A549 (cell line): ENCODE measurements around the gene PIEZO2.

ENCODE experiments used
- BCL3 ChIP-seq: fragments of >200 bp; sonication (Bioruptor Twin); formaldehyde crosslinking; IDR thresholded peaks from 3 replicates; pipeline ENCODE4 v1.6.1; 2016
- CTCF ChIP-seq: fragments of >200 bp; sonication (Bioruptor Twin); formaldehyde crosslinking; IDR thresholded peaks from 3 replicates; pipeline ENCODE4 v1.5.1; 2016
- HMGXB4 ChIP-seq: fragments of 250-450 bp; sonication (Bioruptor Pico); IDR thresholded peaks from 2 replicates; pipeline ENCODE4 v1.5.0; 2021; ENCODE audit warnings: mild to moderate bottlenecking, moderate library complexity, borderline replicate concordance
- JUN ChIP-seq, 2 experiments: fragments of >200 bp; sonication (Bioruptor Twin); formaldehyde crosslinking; IDR thresholded peaks; 2 replicates in 1 of 2; 3 replicates in 1 of 2; pipeline ENCODE4 v1.6.1; 2016 to 2017
- MAZ ChIP-seq: fragments of 150-350 bp; IDR thresholded peaks from 2 replicates; pipeline ENCODE4 v1.6.1; 2014; ENCODE audit warnings: antibody characterized with exemption, low read depth, low read length, borderline replicate concordance
- MYC ChIP-seq: IDR thresholded peaks from 2 replicates; pipeline ENCODE4 v1.6.1; 2012; ENCODE audit warnings: mild to moderate bottlenecking, inconsistent platforms, low read length, improper control_type of control experiment, borderline replicate concordance
- RAD21 ChIP-seq, 2 experiments: fragments of >200 bp in 1 of 2; sonication (Bioruptor Twin) in 1 of 2; formaldehyde crosslinking in 1 of 2; IDR thresholded peaks in 1 of 2; conservative IDR thresholded peaks in 1 of 2; 2 replicates in 1 of 2; 3 replicates in 1 of 2; pipeline ENCODE4 v1.6.1; 2012 to 2018; ENCODE audit warnings: inconsistent platforms in 1 of 2
- REST ChIP-seq: fragments of 200-600 bp; sonication (generic); IDR thresholded peaks from 2 replicates; pipeline ENCODE4 v1.6.1; 2016; ENCODE audit warnings: antibody characterized with exemption, mild to moderate bottlenecking, moderate library complexity

DNA sequence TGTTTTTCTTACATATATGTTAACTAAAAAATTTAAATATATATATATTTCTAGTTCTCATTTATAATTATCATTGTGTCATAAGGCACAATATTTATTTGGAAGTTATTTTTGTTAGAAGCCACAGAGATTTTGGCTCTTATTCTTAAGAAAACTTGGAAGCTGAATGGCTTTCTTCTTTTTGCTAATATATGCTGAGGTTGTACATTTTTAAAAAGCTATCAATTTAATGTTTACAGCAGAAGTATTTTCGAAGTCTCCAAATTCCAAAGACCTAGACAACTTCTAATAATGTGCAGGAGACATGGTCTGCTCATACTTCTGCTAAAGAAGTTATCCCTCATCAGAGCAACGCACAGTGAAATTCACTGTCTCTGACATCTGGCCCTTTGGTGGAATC, 3.7 kb upstream of the PIEZO2 start:
- TF ChIP-seq REST (no peak), MAZ (no peak), RAD21 (conservative IDR thresholded peaks at IDR 0.05 in 1 of 2, IDR thresholded peaks at IDR 0.05 in 1 of 2) (no peak), HMGXB4 (CRISPR knock-in tag) (no peak), CTCF (no peak), MYC (no peak), BCL3 (no peak), JUN (IDR thresholded peaks at IDR 0.05) (no peak)
